SHP77 (cell line): ENCODE data around the gene ITPR2.

ENCODE experiments used
- DNase-seq, 2 experiments: peaks; one replicate each; lab custom pipeline; 2025; lab: John Stamatoyannopoulos, UW

ITPR2 gene

GRCh38 chr12:26821212-26821701 is 11.7 kb downstream of the ITPR2 start:
- no peak for DNase-seq

- no peak for DNase-seq
Measured at GRCh38 chr12:26818636-26819035, 14.4 kb downstream of the ITPR2 start.

- DNase-seq: no peak
Measured at GRCh38 chr12:26818201-26818600, 14.8 kb downstream of the ITPR2 start.

GRCh38 chr12:26817183-26817591 is 15.8 kb downstream of the ITPR2 start:
- no peak for DNase-seq

- peak; percentile 34 to 40 for DNase-seq
Measured at GRCh38 chr12:26813812-26814211, 19.2 kb downstream of the ITPR2 start.

GRCh38 chr12:26810330-26810729 is 22.7 kb downstream of the ITPR2 start:
- DNase-seq: no peak

- DNase-seq: no peak
Measured at GRCh38 chr12:26809611-26810285, 23.2 kb downstream of the ITPR2 start.

GRCh38 chr12:26808766-26809476 is 24.1 kb downstream of the ITPR2 start:
- DNase-seq: no peak

- no peak for DNase-seq
Measured at GRCh38 chr12:26807292-26807691, 25.7 kb downstream of the ITPR2 start.

- DNase-seq: no peak
Measured at GRCh38 chr12:26806556-26806955, 26.4 kb downstream of the ITPR2 start.

GRCh38 chr12:26805401-26805971 is 27.5 kb downstream of the ITPR2 start:
- DNase-seq: no peak

- no peak for DNase-seq
Measured at GRCh38 chr12:26803552-26803951, 29.4 kb downstream of the ITPR2 start.

GRCh38 chr12:26801486-26801885 is 31.5 kb downstream of the ITPR2 start:
- no peak for DNase-seq

GRCh38 chr12:26800858-26801257 is 32.1 kb downstream of the ITPR2 start:
- DNase-seq: no peak

GRCh38 chr12:26800347-26800746 is 32.6 kb downstream of the ITPR2 start:
- no peak for DNase-seq

GRCh38 chr12:26799741-26800140 is 33.3 kb downstream of the ITPR2 start:
- no peak for DNase-seq

GRCh38 chr12:26798640-26799039 is 34.4 kb downstream of the ITPR2 start:
- no peak for DNase-seq

GRCh38 chr12:26798023-26798422 is 35.0 kb downstream of the ITPR2 start:
- peak; percentile 53 to 57 for DNase-seq

GRCh38 chr12:26795910-26796309 is 37.1 kb downstream of the ITPR2 start:
- DNase-seq: peak; percentile 46 to 84

- DNase-seq: no peak
Measured at GRCh38 chr12:26791301-26791791, 41.6 kb downstream of the ITPR2 start.

- DNase-seq: no peak
Measured at GRCh38 chr12:26790645-26790994, 42.4 kb downstream of the ITPR2 start.

GRCh38 chr12:26789731-26790644 is 43.0 kb downstream of the ITPR2 start:
- no peak for DNase-seq
